SU-DHL-6 (cell line): ENCODE measurements around the gene FOXK1.

Experiments used
- CTCF ChIP-seq: fragments of 200-600 bp; sonication (generic); IDR thresholded peaks from one replicate; pipeline ENCODE4 v1.5.1; 2017; ENCODE audit warnings: antibody characterized with exemption, mild to moderate bottlenecking, low read length, moderate library complexity; ENCODE audit not compliant: insufficient read depth, poor library complexity, severe bottlenecking
- EZH2phosphoT487 ChIP-seq: fragments of 200-600 bp; sonication (generic), shearing (Covaris generic); conservative IDR thresholded peaks from 2 replicates; pipeline ENCODE4 v1.6.1; 2018; ENCODE audit warnings: mild to moderate bottlenecking, antibody characterized with exemption, low read length, moderate library complexity, mixed read lengths

DNA sequence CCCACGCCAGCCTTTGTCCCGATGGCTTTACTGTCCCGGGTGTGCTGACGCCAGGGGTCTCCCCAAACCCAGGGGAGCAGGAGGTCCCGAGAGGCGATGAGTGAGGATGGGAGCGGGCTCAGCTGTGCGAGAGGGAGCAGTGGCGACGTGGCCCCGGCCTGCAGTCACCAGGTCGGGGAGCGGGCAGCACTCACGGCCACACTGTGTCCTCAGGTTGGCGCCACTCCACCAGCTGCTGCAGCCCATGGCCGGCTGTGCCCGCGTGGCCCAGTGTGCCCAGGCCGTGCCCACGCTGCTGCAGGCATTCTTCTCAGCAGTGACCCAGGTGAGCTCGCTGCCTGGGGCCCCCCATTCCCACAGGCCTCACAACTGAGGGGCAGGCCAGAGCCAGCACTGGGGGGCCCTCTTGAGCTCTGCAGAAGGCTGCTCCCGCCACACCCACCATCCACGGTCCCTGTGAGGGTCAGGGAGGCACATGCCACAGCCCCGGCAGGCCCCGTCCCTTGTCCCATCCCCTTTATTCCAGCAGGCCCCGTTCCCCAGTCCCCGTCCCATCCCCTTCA is 106.6 kb downstream of the FOXK1 start:
- TF ChIP-seq CTCF (no peak), EZH2phosphoT487 (no peak)
